Measurements from ENCODE around the gene RAD18. TPM values are rescaled to one million over a fixed set of nuclear protein-coding genes. Genes with fewer than 3 reads are reported as not detected.

RAD18 gene
- total RNA-seq, 4 donors from 2014 or later: 3.5 to 11.7 (median 10.7) TPM

DNA sequence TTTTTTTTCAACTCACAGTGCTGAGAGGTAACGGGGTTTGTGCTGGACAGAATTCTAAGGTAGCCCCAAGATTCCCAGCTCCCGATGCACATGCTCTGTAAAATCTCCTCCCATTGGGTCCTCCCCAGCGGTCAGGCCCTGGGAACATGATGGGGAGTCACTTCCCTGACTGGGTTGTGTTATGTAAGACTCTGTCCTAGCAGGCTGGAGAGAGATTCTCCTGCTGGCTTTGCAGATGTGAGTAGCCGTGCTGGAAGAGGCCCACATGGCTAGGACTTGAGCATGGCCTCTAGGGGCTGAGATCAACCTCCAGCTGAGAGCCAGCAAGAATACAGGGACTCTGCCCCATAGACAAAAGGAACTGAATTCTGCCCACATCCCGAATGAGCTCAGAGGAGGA is 110.2 kb downstream of the RAD18 start:
- Histone ChIP-seq H3K4me1 (no peaks in the 10 kb centered on the region), H3K27ac (no peak overlapping the region), H3K36me3 (no peaks in the 10 kb centered on the region), H3K9me3 (no peaks in the 10 kb centered on the region), H3K27me3 (no peaks in the 10 kb centered on the region), H3K4me3 (no peak overlapping the region)
- TF ChIP-seq POLR2A (IDR thresholded peaks at IDR 0.05) (no peak), EP300 (IDR thresholded peaks at IDR 0.05) (no peak)
- TF ChIP-seq, protein P1, sequence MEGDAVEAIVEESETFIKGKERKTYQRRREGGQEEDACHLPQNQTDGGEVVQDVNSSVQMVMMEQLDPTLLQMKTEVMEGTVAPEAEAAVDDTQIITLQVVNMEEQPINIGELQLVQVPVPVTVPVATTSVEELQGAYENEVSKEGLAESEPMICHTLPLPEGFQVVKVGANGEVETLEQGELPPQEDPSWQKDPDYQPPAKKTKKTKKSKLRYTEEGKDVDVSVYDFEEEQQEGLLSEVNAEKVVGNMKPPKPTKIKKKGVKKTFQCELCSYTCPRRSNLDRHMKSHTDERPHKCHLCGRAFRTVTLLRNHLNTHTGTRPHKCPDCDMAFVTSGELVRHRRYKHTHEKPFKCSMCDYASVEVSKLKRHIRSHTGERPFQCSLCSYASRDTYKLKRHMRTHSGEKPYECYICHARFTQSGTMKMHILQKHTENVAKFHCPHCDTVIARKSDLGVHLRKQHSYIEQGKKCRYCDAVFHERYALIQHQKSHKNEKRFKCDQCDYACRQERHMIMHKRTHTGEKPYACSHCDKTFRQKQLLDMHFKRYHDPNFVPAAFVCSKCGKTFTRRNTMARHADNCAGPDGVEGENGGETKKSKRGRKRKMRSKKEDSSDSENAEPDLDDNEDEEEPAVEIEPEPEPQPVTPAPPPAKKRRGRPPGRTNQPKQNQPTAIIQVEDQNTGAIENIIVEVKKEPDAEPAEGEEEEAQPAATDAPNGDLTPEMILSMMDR (IDR thresholded peaks at IDR 0.05): no peak
- DNase-seq (ENCODE audit: low spot score in 2 of 2): no peak
- WGBS, 2 donors: 96 to 99% methylated on average over 5 of the region's 5 CpGs

DNA sequence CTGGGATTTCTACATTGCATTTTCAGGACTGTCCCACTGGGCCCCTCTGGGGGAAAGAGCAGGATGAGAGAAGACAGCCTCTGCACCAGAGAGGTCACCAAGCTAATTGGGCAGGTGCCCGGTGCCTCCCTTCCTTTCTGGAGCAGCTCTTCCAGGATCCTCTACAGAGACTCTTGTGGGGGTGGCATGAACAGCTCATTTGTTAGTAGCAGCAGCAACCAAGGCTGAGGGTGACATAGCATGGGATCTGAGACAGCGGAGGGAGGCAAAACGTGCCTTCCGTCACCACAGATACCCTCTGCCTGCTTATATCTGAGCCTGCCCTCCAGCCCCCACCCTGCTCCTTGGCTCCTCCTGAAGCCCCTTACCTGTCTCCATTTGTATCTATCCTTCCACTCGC is 110.8 kb downstream of the RAD18 start:
- Histone ChIP-seq H3K9me3 (no peaks in the 10 kb centered on the region), H3K36me3 (no peaks in the 10 kb centered on the region), H3K4me3 (no peak overlapping the region), H3K27ac (no peak overlapping the region), H3K4me1 (no peaks in the 10 kb centered on the region), H3K27me3 (no peaks in the 10 kb centered on the region)
- WGBS, 2 donors: 79 to 93% methylated on average over 5 of the region's 5 CpGs
- no peak for DNase-seq (ENCODE audit: low spot score in 2 of 2)
- TF ChIP-seq POLR2A (IDR thresholded peaks at IDR 0.05) (no peak), EP300 (IDR thresholded peaks at IDR 0.05) (no peak)
- TF ChIP-seq, protein P1 (IDR thresholded peaks at IDR 0.05): no peak

DNA sequence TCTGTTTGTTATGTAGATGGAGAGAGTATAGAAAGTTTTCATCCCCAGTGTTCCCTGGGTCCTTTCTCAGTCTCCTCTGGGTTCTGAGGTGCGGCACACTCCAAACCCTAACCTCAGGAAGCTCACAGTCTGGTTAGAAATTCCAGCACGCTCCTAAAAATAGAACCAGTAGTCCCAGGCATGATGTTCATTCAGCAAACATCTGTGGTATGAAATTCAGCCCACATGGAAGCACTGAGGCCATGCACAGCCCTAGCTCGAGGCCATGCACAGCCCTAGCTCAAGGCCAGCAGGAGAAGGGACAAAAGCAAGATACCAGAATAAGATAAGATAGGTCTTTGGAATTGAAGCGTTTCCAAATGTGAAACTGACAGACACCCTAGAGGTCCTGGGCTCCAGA is 111.6 kb downstream of the RAD18 start:
- no peaks in the 10 kb centered on the region for H3K36me3 ChIP-seq
- no peak for DNase-seq (ENCODE audit: low spot score in 2 of 2)
- H3K4me1 ChIP-seq: no peaks in the 10 kb centered on the region
- no peaks in the 10 kb centered on the region for H3K27me3 ChIP-seq
- H3K4me3 ChIP-seq: no peak overlapping the region
- no peaks in the 10 kb centered on the region for H3K9me3 ChIP-seq
- no peak overlapping the region for H3K27ac ChIP-seq
- TF ChIP-seq POLR2A (IDR thresholded peaks at IDR 0.05): no peak
- no peak for TF ChIP-seq EP300 (IDR thresholded peaks at IDR 0.05)
- TF ChIP-seq, protein P1 (IDR thresholded peaks at IDR 0.05): no peak
- WGBS, 2 donors: 54 to 62% methylated on average over 4 of the region's 4 CpGs

DNA sequence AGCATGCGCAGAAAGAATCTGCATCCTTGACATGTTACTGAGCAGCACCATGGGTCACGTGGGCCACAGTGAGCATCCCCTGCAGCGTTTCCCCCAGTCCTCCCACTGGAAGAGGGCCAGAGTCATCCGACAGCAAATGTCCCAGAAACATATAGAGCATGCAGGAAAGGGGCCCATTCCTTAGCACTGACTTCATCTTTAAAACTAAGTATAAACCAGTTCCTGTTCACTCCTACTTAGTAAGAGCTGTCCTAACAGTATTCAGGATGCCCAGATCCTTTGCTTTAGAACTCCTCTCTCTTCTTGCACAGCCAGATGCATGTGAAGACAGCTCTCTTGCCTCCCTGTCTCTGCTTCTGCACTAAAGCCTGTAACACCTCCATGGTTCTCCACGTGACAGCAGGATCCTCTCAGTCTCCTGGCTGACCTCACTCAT is 114.6 kb downstream of the RAD18 start:
- 43 to 49% methylated on average over 5 of the region's 5 CpGs for WGBS, 2 donors
- TF ChIP-seq EP300 (IDR thresholded peaks at IDR 0.05) (no peak), POLR2A (IDR thresholded peaks at IDR 0.05) (no peak)
- TF ChIP-seq, protein P1 (IDR thresholded peaks at IDR 0.05): no peak
- DNase-seq (ENCODE audit: low spot score in 2 of 2): no peak

DNA sequence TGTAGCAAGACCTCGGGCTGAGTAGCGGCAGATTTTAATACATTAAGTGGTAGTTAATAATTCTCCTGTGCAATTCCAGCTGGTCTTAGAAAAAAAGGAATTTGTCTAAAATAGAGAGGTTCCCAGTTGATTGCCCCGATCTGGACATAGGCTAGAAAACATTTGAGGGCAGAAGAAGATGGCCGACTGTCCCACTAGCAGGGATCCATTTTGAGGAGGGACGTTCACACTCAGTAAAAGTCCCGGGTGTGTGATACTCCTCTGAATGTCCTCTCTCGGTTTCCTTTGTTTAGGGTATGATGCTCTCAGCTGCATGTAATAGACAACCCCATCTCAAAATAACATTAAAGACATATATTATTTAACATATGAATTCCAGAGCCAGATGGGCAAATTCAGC is 116.0 kb downstream of the RAD18 start:
- no peak for DNase-seq (ENCODE audit: low spot score in 2 of 2)
- 89 to 93% methylated on average over 7 of the region's 7 CpGs for WGBS, 2 donors
- Histone ChIP-seq H3K27me3 (no peaks in the 10 kb centered on the region), H3K9me3 (no peaks in the 10 kb centered on the region), H3K27ac (no peak overlapping the region), H3K4me1 (no peaks in the 10 kb centered on the region), H3K36me3 (no peaks in the 10 kb centered on the region), H3K4me3 (no peak overlapping the region)
- no peak for TF ChIP-seq EP300 (IDR thresholded peaks at IDR 0.05)
- TF ChIP-seq, protein P1 (IDR thresholded peaks at IDR 0.05): no peak
- TF ChIP-seq POLR2A (IDR thresholded peaks at IDR 0.05): no peak

More for the DNA sequence above, 114.6 kb downstream of the RAD18 start:
- H3K9me3 ChIP-seq: no peaks in the 10 kb centered on the region
- no peaks in the 10 kb centered on the region for H3K27me3 ChIP-seq
- H3K36me3 ChIP-seq: no peaks in the 10 kb centered on the region
- no peak overlapping the region for H3K4me3 ChIP-seq
- no peak overlapping the region for H3K27ac ChIP-seq
- no peaks in the 10 kb centered on the region for H3K4me1 ChIP-seq
